KMS-11 (cell line): Measurements from ENCODE around the gene KIF17.

Experiments
- H2AFZ ChIP-seq: fragments of 200-600 bp; sonication (generic); 2 replicates; pipeline ENCODE4 v1.6.1; 2016; ENCODE audit warnings: antibody characterized with exemption, mixed run types, low read depth
- H3K27ac ChIP-seq: fragments of 200-600 bp; sonication (generic); 2 replicates; pipeline ENCODE4 v1.6.1; 2016; ENCODE audit warnings: mild to moderate bottlenecking, mixed run types
- H3K27me3 ChIP-seq: fragments of 200-600 bp; sonication (generic); 2 replicates; pipeline ENCODE4 v1.6.1; 2017; ENCODE audit warnings: mild to moderate bottlenecking, low read depth, mixed run types, moderate library complexity; ENCODE audit not compliant: insufficient read depth
- H3K36me3 ChIP-seq: fragments of 200-600 bp; sonication (generic); 2 replicates; pipeline ENCODE4 v1.6.1; 2017; ENCODE audit warnings: mild to moderate bottlenecking, mixed run types; ENCODE audit not compliant: insufficient read depth
- H3K4me1 ChIP-seq: fragments of 200-600 bp; sonication (generic); 2 replicates; pipeline ENCODE4 v1.6.1; 2016; ENCODE audit warnings: mild to moderate bottlenecking, low read depth, mixed run types; ENCODE audit not compliant: poor library complexity, severe bottlenecking
- H3K4me2 ChIP-seq: fragments of 200-600 bp; sonication (generic); 2 replicates; pipeline ENCODE4 v1.7.0; 2016; ENCODE audit warnings: mild to moderate bottlenecking, mixed run types
- H3K4me3 ChIP-seq: fragments of 200-600 bp; sonication (generic); IDR thresholded peaks from 2 replicates; pipeline ENCODE4 v1.6.1; 2017; ENCODE audit warnings: low read depth, low read length, mixed read lengths; ENCODE audit not compliant: insufficient read depth
- H3K79me2 ChIP-seq: fragments of 200-600 bp; sonication (generic); 2 replicates; pipeline ENCODE4 v1.6.1; 2016; ENCODE audit warnings: low read depth, mixed run types; ENCODE audit not compliant: insufficient read depth
- H3K9ac ChIP-seq: fragments of 200-600 bp; sonication (generic); 2 replicates; pipeline ENCODE4 v1.6.1; 2016; ENCODE audit warnings: mild to moderate bottlenecking, mixed run types
- H4K20me1 ChIP-seq: fragments of 200-600 bp; sonication (generic); 2 replicates; pipeline ENCODE4 v1.6.1; 2016; ENCODE audit warnings: mild to moderate bottlenecking, mixed run types; ENCODE audit not compliant: insufficient read depth
- CTCF ChIP-seq: fragments of 200-600 bp; sonication (generic); conservative IDR thresholded peaks from 2 replicates; pipeline ENCODE4 v1.6.1; 2017; ENCODE audit warnings: low read depth, mild to moderate bottlenecking, antibody characterized with exemption, low read length, moderate library complexity, mixed read lengths

KIF17 gene

GRCh38 chr1:20683614-20684013, 34.2 kb downstream of the KIF17 start:
- Histone ChIP-seq H3K4me3 (no peak overlapping the region), H2AFZ (no peak overlapping the region), H3K79me2 (no peaks in the 10 kb centered on the region), H3K4me2 (no peak overlapping the region), H4K20me1 (no peaks in the 10 kb centered on the region), H3K36me3 (no peaks in the 10 kb centered on the region), H3K27me3 (peaks cover 82% of the 10 kb centered on the region), H3K27ac (no peak overlapping the region), H3K4me1 (peaks cover 9% of the 10 kb centered on the region), H3K9ac (no peak overlapping the region)
- TF ChIP-seq CTCF: no peak

GRCh38 chr1:20682571-20683236, 35.1 kb downstream of the KIF17 start:
- H3K4me2 ChIP-seq: no peak overlapping the region
- no peaks in the 10 kb centered on the region for H4K20me1 ChIP-seq
- H3K27ac ChIP-seq: no peak overlapping the region
- no peak overlapping the region for H3K4me3 ChIP-seq
- H2AFZ ChIP-seq: no peak overlapping the region
- H3K36me3 ChIP-seq: no peaks in the 10 kb centered on the region
- H3K27me3 ChIP-seq: peaks cover 83% of the 10 kb centered on the region
- H3K79me2 ChIP-seq: no peaks in the 10 kb centered on the region
- H3K4me1 ChIP-seq: peaks cover 18% of the 10 kb centered on the region
- H3K9ac ChIP-seq: no peak overlapping the region
- no peak for TF ChIP-seq CTCF

GRCh38 chr1:20681999-20682398, 35.8 kb downstream of the KIF17 start:
- no peak overlapping the region for H3K4me2 ChIP-seq
- TF ChIP-seq CTCF: no peak
- no peak overlapping the region for H3K27ac ChIP-seq
- H3K4me1 ChIP-seq: peaks cover 19% of the 10 kb centered on the region
- H3K36me3 ChIP-seq: no peaks in the 10 kb centered on the region
- no peak overlapping the region for H2AFZ ChIP-seq
- H3K27me3 ChIP-seq: peaks cover 86% of the 10 kb centered on the region
- no peaks in the 10 kb centered on the region for H3K79me2 ChIP-seq
- H3K4me3 ChIP-seq: no peak overlapping the region
- H4K20me1 ChIP-seq: no peaks in the 10 kb centered on the region
- H3K9ac ChIP-seq: no peak overlapping the region

- Histone ChIP-seq H3K4me2 (no peak overlapping the region), H3K9ac (no peak overlapping the region), H4K20me1 (no peaks in the 10 kb centered on the region), H3K27ac (no peak overlapping the region), H2AFZ (no peak overlapping the region), H3K79me2 (no peaks in the 10 kb centered on the region), H3K4me3 (no peak overlapping the region), H3K27me3 (peaks cover 87% of the 10 kb centered on the region), H3K4me1 (peaks cover 19% of the 10 kb centered on the region), H3K36me3 (no peaks in the 10 kb centered on the region)
- TF ChIP-seq CTCF: no peak
These were observed 37.5 kb downstream of the KIF17 start for GRCh38 chr1:20680269-20680668.
